ENCODE measurements around the gene SKAP2.

SKAP2 gene

GRCh38 chr7:26667514-26668133 lies 196.8 kb downstream of the SKAP2 start:
- peak; percentile 81 for DNase-seq (ENCODE audit: low read depth)
- TF ChIP-seq CTCF (IDR thresholded peaks at IDR 0.05; ENCODE audit: insufficient read depth, low read depth, low read length, missing control alignments), result peak; percentile 63
- H3K4me3 ChIP-seq (ENCODE audit: low read depth, low read length), result no peak overlapping the region

GRCh38 chr7:26664735-26665416 lies 199.5 kb downstream of the SKAP2 start:
- no peak overlapping the region for H3K4me3 ChIP-seq (ENCODE audit: low read depth, low read length)
- peak; percentile 37 for DNase-seq (ENCODE audit: low read depth)
- no peak for TF ChIP-seq CTCF (IDR thresholded peaks at IDR 0.05; ENCODE audit: insufficient read depth, low read depth, low read length, missing control alignments)

- H3K4me3 ChIP-seq (ENCODE audit: low read depth, low read length), result no peak overlapping the region
- no peak for TF ChIP-seq CTCF (IDR thresholded peaks at IDR 0.05; ENCODE audit: insufficient read depth, low read depth, low read length, missing control alignments)
- DNase-seq (ENCODE audit: low read depth), result no peak
Measured at GRCh38 chr7:26664274-26664673, 200.1 kb downstream of the SKAP2 start.

GRCh38 chr7:26663874-26664273 lies 200.5 kb downstream of the SKAP2 start:
- no peak for TF ChIP-seq CTCF (IDR thresholded peaks at IDR 0.05; ENCODE audit: insufficient read depth, low read depth, low read length, missing control alignments)
- DNase-seq (ENCODE audit: low read depth), result no peak
- no peak overlapping the region for H3K4me3 ChIP-seq (ENCODE audit: low read depth, low read length)

- no peak for TF ChIP-seq CTCF (IDR thresholded peaks at IDR 0.05; ENCODE audit: insufficient read depth, low read depth, low read length, missing control alignments)
- no peak for DNase-seq (ENCODE audit: low read depth)
- no peak overlapping the region for H3K4me3 ChIP-seq (ENCODE audit: low read depth, low read length)
Measured at GRCh38 chr7:26662646-26663045, 201.7 kb downstream of the SKAP2 start.

GRCh38 chr7:26659121-26659520 lies 205.3 kb downstream of the SKAP2 start:
- TF ChIP-seq CTCF (IDR thresholded peaks at IDR 0.05; ENCODE audit: insufficient read depth, low read depth, low read length, missing control alignments), result no peak
- DNase-seq (ENCODE audit: low read depth), result no peak

More at GRCh38 chr7:26659121-26659520, 205.3 kb downstream of the SKAP2 start:
- H3K4me3 ChIP-seq (ENCODE audit: low read depth, low read length), result no peak overlapping the region
